ENCODE results near the gene ROGDI. TPM values are rescaled to one million over a fixed set of nuclear protein-coding genes. Genes with fewer than 3 reads are reported as not detected.

Gene ROGDI
- total RNA-seq, 4 donors from 2014 or later = 37.6 to 85.9 (median 62.6) TPM

GRCh38 chr16:4826980-4827379, 24.5 kb upstream of the ROGDI start:
- no peaks in the 10 kb centered on the region for H3K9me3 ChIP-seq
- WGBS, 2 donors (ENCODE audit: low coverage in 1 of 2) = 80% methylated on average over 3 to 5 of the region's 10 CpGs
- peaks cover 0 to 100% of the 10 kb centered on the region in 2 donors for H3K36me3 ChIP-seq
- TF ChIP-seq CTCF (IDR thresholded peaks at IDR 0.05) = no peak
- TF ChIP-seq POLR2AphosphoS5 (IDR thresholded peaks at IDR 0.05) = no peak
- TF ChIP-seq POLR2A (IDR thresholded peaks at IDR 0.05) = no peak
- TF ChIP-seq EP300 (IDR thresholded peaks at IDR 0.05) = no peak
- ATAC-seq = no peak
- no peak overlapping the region for H3K4me3 ChIP-seq
- peak overlapping the region in 2 of 4 donors; percentile 32 to 41 for H3K27ac ChIP-seq
- H3K4me1 ChIP-seq = peaks cover 0 to 13% (median 0%) of the 10 kb centered on the region in 3 donors
- no peaks in the 10 kb centered on the region for H3K27me3 ChIP-seq

- H3K4me3 ChIP-seq = no peak overlapping the region
- peaks cover 0 to 100% of the 10 kb centered on the region in 2 donors for H3K36me3 ChIP-seq
- ATAC-seq = no peak
- TF ChIP-seq CTCF (IDR thresholded peaks at IDR 0.05) = no peak
- no peak for TF ChIP-seq POLR2A (IDR thresholded peaks at IDR 0.05)
- TF ChIP-seq EP300 (IDR thresholded peaks at IDR 0.05) = no peak
- TF ChIP-seq POLR2AphosphoS5 (IDR thresholded peaks at IDR 0.05) = no peak
- H3K27ac ChIP-seq = peak overlapping the region in 2 of 4 donors; percentile 32 to 41
- 92 to 100% methylated on average over 1 to 2 of the region's 4 CpGs for WGBS, 2 donors (ENCODE audit: low coverage in 1 of 2)
- no peaks in the 10 kb centered on the region for H3K27me3 ChIP-seq
- H3K4me1 ChIP-seq = peaks cover 0 to 13% (median 0%) of the 10 kb centered on the region in 3 donors
- no peaks in the 10 kb centered on the region for H3K9me3 ChIP-seq
These were observed 24.1 kb upstream of the ROGDI start for GRCh38 chr16:4826526-4826925.

- Histone ChIP-seq H3K27me3 (no peaks in the 10 kb centered on the region), H3K9me3 (no peaks in the 10 kb centered on the region), H3K4me1 (peaks cover 0 to 13% (median 0%) of the 10 kb centered on the region in 3 donors), H3K36me3 (peaks cover 0 to 100% of the 10 kb centered on the region in 2 donors), H3K27ac (no peak overlapping the region), H3K4me3 (no peak overlapping the region)
- WGBS, 2 donors (ENCODE audit: low coverage in 1 of 2) = 57 to 93% methylated on average over 3 to 8 of the region's 8 CpGs
- ATAC-seq = no peak
- TF ChIP-seq CTCF (IDR thresholded peaks at IDR 0.05) = no peak
- no peak for TF ChIP-seq POLR2AphosphoS5 (IDR thresholded peaks at IDR 0.05)
- TF ChIP-seq EP300 (IDR thresholded peaks at IDR 0.05) = no peak
- TF ChIP-seq POLR2A (IDR thresholded peaks at IDR 0.05) = no peak
These were observed 22.8 kb upstream of the ROGDI start for GRCh38 chr16:4825196-4825595.

GRCh38 chr16:4820652-4821051, 18.2 kb upstream of the ROGDI start:
- no peak for TF ChIP-seq POLR2A (IDR thresholded peaks at IDR 0.05)
- TF ChIP-seq POLR2AphosphoS5 (IDR thresholded peaks at IDR 0.05) = no peak
- no peak for TF ChIP-seq CTCF (IDR thresholded peaks at IDR 0.05)
- TF ChIP-seq EP300 (IDR thresholded peaks at IDR 0.05) = no peak
- no peak overlapping the region for H3K4me3 ChIP-seq
- peaks cover 0 to 100% of the 10 kb centered on the region in 2 donors for H3K36me3 ChIP-seq
- WGBS, 2 donors (ENCODE audit: low coverage in 1 of 2) = 86 to 89% methylated on average over 3 to 5 of the region's 6 CpGs
- no peak overlapping the region for H3K27ac ChIP-seq
- H3K9me3 ChIP-seq = no peaks in the 10 kb centered on the region
- no peaks in the 10 kb centered on the region for H3K27me3 ChIP-seq
- H3K4me1 ChIP-seq = peaks cover 0 to 3% (median 0%) of the 10 kb centered on the region in 3 donors
- no peak for ATAC-seq

GRCh38 chr16:4814542-4815173, 12.2 kb upstream of the ROGDI start:
- Histone ChIP-seq H3K36me3 (peaks cover 0 to 99% of the 10 kb centered on the region in 2 donors), H3K27me3 (no peaks in the 10 kb centered on the region), H3K27ac (peak overlapping the region; percentile 75 to 89 (median 84)), H3K4me3 (no peak overlapping the region), H3K9me3 (no peaks in the 10 kb centered on the region), H3K4me1 (peaks cover 6 to 38% (median 9%) of the 10 kb centered on the region in 3 donors)
- 48 to 51% methylated on average over 3 to 4 of the region's 16 CpGs for WGBS, 2 donors (ENCODE audit: low coverage in 1 of 2)
- TF ChIP-seq POLR2A (IDR thresholded peaks at IDR 0.05) = no peak
- TF ChIP-seq CTCF (IDR thresholded peaks at IDR 0.05) = peak in 2 of 4 experiments; percentile 7 to 31
- TF ChIP-seq EP300 (IDR thresholded peaks at IDR 0.05) = no peak
- no peak for TF ChIP-seq POLR2AphosphoS5 (IDR thresholded peaks at IDR 0.05)
- ATAC-seq = peak; percentile 51

All from gastroesophageal sphincter (tissue), 4 donors.